ENCODE measurements around the gene MAGI1. TPM values are rescaled to one million over a fixed set of nuclear protein-coding genes. Genes with fewer than 3 reads are reported as not detected.
"Not testable (repeated sequence)": the region's sequence is repeated elsewhere in the genome, so short reads cannot be mapped to it uniquely, and the experiment has no call there.

The MAGI1 gene
- total RNA-seq, 1 experiment from 2014 or later = 58.2 TPM

GRCh38 chr3:65615329-65615728 is 423.4 kb downstream of the MAGI1 start (continued):
- TF ChIP-seq ZNF281 (CRISPR knock-in tag; IDR thresholded peaks at IDR 0.05) (no peak), PRDM15 (CRISPR knock-in tag; IDR thresholded peaks at IDR 0.05) (no peak)

- Mint-ChIP-seq H3K27ac (no peak overlapping the region), H3K4me1 (peaks cover 23% of the 10 kb centered on the region), H3K9me3 (no peaks in the 10 kb centered on the region), H3K36me3 (no peaks in the 10 kb centered on the region), H3K4me3 (no peak overlapping the region), H3K27me3 (ENCODE audit: low read depth) (no peaks in the 10 kb centered on the region)
- POLR2A ChIA-PET = no interaction called here
- CTCF ChIA-PET = no interaction called here
- DNase-seq (ENCODE audit: low spot score) = no peak
- TF ChIP-seq USF2 (CRISPR knock-in tag; IDR thresholded peaks at IDR 0.05) (no peak), FOXJ3 (CRISPR knock-in tag; IDR thresholded peaks at IDR 0.05; ENCODE audit: borderline replicate concordance) (no peak)
- no peak for ATAC-seq
These were observed 424.1 kb downstream of the MAGI1 start for GRCh38 chr3:65614585-65614984.

GRCh38 chr3:65607965-65608460 is 430.7 kb downstream of the MAGI1 start:
- CTCF ChIA-PET = interaction anchor here (1.1 kb wide), 1 partner anchor 38 kb away, joined by 4 read pairs; no protein-coding TSS in a partner anchor

More at GRCh38 chr3:65607965-65608460, 430.7 kb downstream of the MAGI1 start:
- DNase-seq (ENCODE audit: low spot score); H3K36me3 Mint-ChIP-seq; H3K4me3 Mint-ChIP-seq; H3K9me3 Mint-ChIP-seq; ATAC-seq; H3K27me3 Mint-ChIP-seq (ENCODE audit: low read depth): not testable (repeated sequence)
- POLR2A ChIA-PET = interaction anchor here (0.7 kb wide), 1 partner anchor 11 kb away, joined by 3 read pairs; no protein-coding TSS in a partner anchor
- H3K4me1 Mint-ChIP-seq = peaks cover 22% of the 10 kb centered on the region
- TF ChIP-seq PRRX2 (CRISPR knock-in tag; IDR thresholded peaks at IDR 0.05) (0 out of 2 replicates have a peak, but pooled peaks have one; percentile 62), ERG (CRISPR knock-in tag; IDR thresholded peaks at IDR 0.05) (peak; percentile 81), ZNF671 (CRISPR knock-in tag; IDR thresholded peaks at IDR 0.05) (peak; percentile 84; the same call in 1 of the 2 replicates), EMX1 (CRISPR knock-in tag; IDR thresholded peaks at IDR 0.05) (peak; percentile 89), AR (CRISPR knock-in tag; IDR thresholded peaks at IDR 0.05) (peak; percentile 80; the same call in 1 of the 2 replicates), NFATC4 (CRISPR knock-in tag; IDR thresholded peaks at IDR 0.05) (peak; percentile 83)
- H3K27ac Mint-ChIP-seq = 0 out of 2 replicates have a peak overlapping the region, but pooled peaks have one; percentile 24

Measured in WTC11 (cell line).